OCI-LY3 (cell line): ENCODE data around the gene SORBS1.

ENCODE experiments used
- H2AFZ ChIP-seq: fragments of 200-600, 300-600 bp; shearing (Covaris generic); 2 replicates; pipeline ENCODE4 v1.6.0; 2014; ENCODE audit warnings: antibody characterized with exemption, low read depth, low read length
- H3K27ac ChIP-seq: fragments of 200-600, 300-600 bp; sonication (generic); 2 replicates; pipeline ENCODE4 v1.5.1; 2014; ENCODE audit warnings: mild to moderate bottlenecking, low read length, moderate library complexity, mixed read lengths
- H3K27me3 ChIP-seq: fragments of 200-600, 300-600 bp; sonication (generic); 2 replicates; pipeline ENCODE4 v1.6.1; 2014; ENCODE audit warnings: low read depth, low read length, mixed read lengths
- H3K36me3 ChIP-seq: fragments of 200-600, 300-600 bp; sonication (generic); replicated peaks from 2 replicates; pipeline ENCODE3; 2014; ENCODE audit warnings: low read depth, low read length, mixed read lengths
- H3K4me1 ChIP-seq: fragments of 300-600, 200-600 bp; sonication (generic); 2 replicates; pipeline ENCODE4 v1.6.1; 2014; ENCODE audit warnings: low read length, mixed read lengths
- H3K4me2 ChIP-seq: fragments of 200-600, 300-600 bp; sonication (generic); 2 replicates; pipeline ENCODE4 v1.6.1; 2014; ENCODE audit warnings: low read length, mixed read lengths
- H3K4me3 ChIP-seq: fragments of 300-600, 200-600 bp; sonication (generic); 2 replicates; pipeline ENCODE4 v1.5.1; 2014; ENCODE audit warnings: antibody characterized with exemption, mild to moderate bottlenecking, low read length, moderate library complexity
- H3K79me2 ChIP-seq: fragments of 300-600, 200-600 bp; shearing (Covaris generic); 2 replicates; pipeline ENCODE4 v1.6.1; 2014; ENCODE audit warnings: mild to moderate bottlenecking, low read length, mixed read lengths
- H3K9ac ChIP-seq: fragments of 300-600, 200-600 bp; shearing (Covaris generic); 2 replicates; pipeline ENCODE4 v1.6.0; 2014; ENCODE audit warnings: mild to moderate bottlenecking, low read length, moderate library complexity
- H3K9me3 ChIP-seq: fragments of 200-600, 300-600 bp; shearing (Covaris generic); 2 replicates; pipeline ENCODE4 v1.6.1; 2014; ENCODE audit warnings: low read length, mixed read lengths; ENCODE audit not compliant: insufficient read depth
- H4K20me1 ChIP-seq: fragments of 200-600, 300-600 bp; sonication (generic); 2 replicates; pipeline ENCODE4 v1.6.1; 2016; ENCODE audit warnings: low read length, mixed read lengths; ENCODE audit not compliant: insufficient read depth
- EZH2phosphoT487 ChIP-seq: fragments of 200-600 bp; shearing (Covaris generic); IDR thresholded peaks from 2 replicates; pipeline ENCODE4 v1.6.1; 2018; ENCODE audit warnings: antibody characterized with exemption, mixed run types, low read depth
- TF ChIP-seq, protein P1 (sequence below): fragments of 200-600, 300-600 bp; sonication (generic); IDR thresholded peaks from 2 replicates; pipeline ENCODE4 v1.5.1; 2014; ENCODE audit warnings: antibody characterized with exemption, low read length, low read depth

SORBS1 gene

GRCh38 chr10:95530029-95530428 is 31.1 kb downstream of the SORBS1 start:
- H3K4me2 ChIP-seq: no peak overlapping the region
- no peak for TF ChIP-seq EZH2phosphoT487
- TF ChIP-seq, protein P1, sequence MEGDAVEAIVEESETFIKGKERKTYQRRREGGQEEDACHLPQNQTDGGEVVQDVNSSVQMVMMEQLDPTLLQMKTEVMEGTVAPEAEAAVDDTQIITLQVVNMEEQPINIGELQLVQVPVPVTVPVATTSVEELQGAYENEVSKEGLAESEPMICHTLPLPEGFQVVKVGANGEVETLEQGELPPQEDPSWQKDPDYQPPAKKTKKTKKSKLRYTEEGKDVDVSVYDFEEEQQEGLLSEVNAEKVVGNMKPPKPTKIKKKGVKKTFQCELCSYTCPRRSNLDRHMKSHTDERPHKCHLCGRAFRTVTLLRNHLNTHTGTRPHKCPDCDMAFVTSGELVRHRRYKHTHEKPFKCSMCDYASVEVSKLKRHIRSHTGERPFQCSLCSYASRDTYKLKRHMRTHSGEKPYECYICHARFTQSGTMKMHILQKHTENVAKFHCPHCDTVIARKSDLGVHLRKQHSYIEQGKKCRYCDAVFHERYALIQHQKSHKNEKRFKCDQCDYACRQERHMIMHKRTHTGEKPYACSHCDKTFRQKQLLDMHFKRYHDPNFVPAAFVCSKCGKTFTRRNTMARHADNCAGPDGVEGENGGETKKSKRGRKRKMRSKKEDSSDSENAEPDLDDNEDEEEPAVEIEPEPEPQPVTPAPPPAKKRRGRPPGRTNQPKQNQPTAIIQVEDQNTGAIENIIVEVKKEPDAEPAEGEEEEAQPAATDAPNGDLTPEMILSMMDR: no peak
- no peak overlapping the region for H3K4me3 ChIP-seq
- no peak overlapping the region for H3K9ac ChIP-seq
- no peaks in the 10 kb centered on the region for H3K36me3 ChIP-seq
- no peak overlapping the region for H3K27ac ChIP-seq
- H3K4me1 ChIP-seq: peaks cover 19% of the 10 kb centered on the region
- no peaks in the 10 kb centered on the region for H3K9me3 ChIP-seq
- H2AFZ ChIP-seq: no peak overlapping the region
- H4K20me1 ChIP-seq: no peaks in the 10 kb centered on the region
- no peaks in the 10 kb centered on the region for H3K79me2 ChIP-seq
- no peaks in the 10 kb centered on the region for H3K27me3 ChIP-seq

- H3K36me3 ChIP-seq: no peaks in the 10 kb centered on the region
- no peak overlapping the region for H3K4me2 ChIP-seq
- peaks cover 11% of the 10 kb centered on the region for H3K4me1 ChIP-seq
- no peak overlapping the region for H3K9ac ChIP-seq
- no peak overlapping the region for H2AFZ ChIP-seq
- H3K79me2 ChIP-seq: no peaks in the 10 kb centered on the region
- H3K4me3 ChIP-seq: no peak overlapping the region
- no peaks in the 10 kb centered on the region for H3K9me3 ChIP-seq
- H3K27me3 ChIP-seq: no peaks in the 10 kb centered on the region; the same call in 1 of the 2 replicates
- H3K27ac ChIP-seq: no peak overlapping the region
- TF ChIP-seq, protein P1: no peak
- TF ChIP-seq EZH2phosphoT487: no peak
- H4K20me1 ChIP-seq: no peaks in the 10 kb centered on the region
Observed at GRCh38 chr10:95526044-95526443, 35.1 kb downstream of the SORBS1 start.

- Histone ChIP-seq H3K4me2 (no peak overlapping the region), H3K4me1 (peaks cover 11% of the 10 kb centered on the region), H2AFZ (no peak overlapping the region), H3K79me2 (no peaks in the 10 kb centered on the region), H3K9me3 (no peaks in the 10 kb centered on the region), H3K4me3 (no peak overlapping the region), H3K27ac (no peak overlapping the region), H3K9ac (no peak overlapping the region), H3K27me3 (no peaks in the 10 kb centered on the region; the same call in 1 of the 2 replicates), H3K36me3 (no peaks in the 10 kb centered on the region), H4K20me1 (no peaks in the 10 kb centered on the region)
- no peak for TF ChIP-seq EZH2phosphoT487
- TF ChIP-seq, protein P1: no peak
Observed at GRCh38 chr10:95525033-95525418, 36.1 kb downstream of the SORBS1 start.

GRCh38 chr10:95524358-95525032 is 36.7 kb downstream of the SORBS1 start:
- H3K27ac ChIP-seq: no peak overlapping the region
- no peak for TF ChIP-seq EZH2phosphoT487
- TF ChIP-seq, protein P1: no peak
- H3K27me3 ChIP-seq: no peaks in the 10 kb centered on the region; the same call in 1 of the 2 replicates
- no peaks in the 10 kb centered on the region for H3K79me2 ChIP-seq
- H2AFZ ChIP-seq: no peak overlapping the region
- no peak overlapping the region for H3K4me3 ChIP-seq
- no peak overlapping the region for H3K9ac ChIP-seq
- no peaks in the 10 kb centered on the region for H3K9me3 ChIP-seq
- no peak overlapping the region for H3K4me2 ChIP-seq
- no peaks in the 10 kb centered on the region for H4K20me1 ChIP-seq
- H3K4me1 ChIP-seq: peaks cover 11% of the 10 kb centered on the region
- no peaks in the 10 kb centered on the region for H3K36me3 ChIP-seq
